ENCODE results near the gene PARD3. TPM values are rescaled to one million over a fixed set of nuclear protein-coding genes. Genes with fewer than 3 reads are reported as not detected.

The PARD3 gene
- total RNA-seq, 1 donor from 2014 or later = 20.6 TPM

DNA sequence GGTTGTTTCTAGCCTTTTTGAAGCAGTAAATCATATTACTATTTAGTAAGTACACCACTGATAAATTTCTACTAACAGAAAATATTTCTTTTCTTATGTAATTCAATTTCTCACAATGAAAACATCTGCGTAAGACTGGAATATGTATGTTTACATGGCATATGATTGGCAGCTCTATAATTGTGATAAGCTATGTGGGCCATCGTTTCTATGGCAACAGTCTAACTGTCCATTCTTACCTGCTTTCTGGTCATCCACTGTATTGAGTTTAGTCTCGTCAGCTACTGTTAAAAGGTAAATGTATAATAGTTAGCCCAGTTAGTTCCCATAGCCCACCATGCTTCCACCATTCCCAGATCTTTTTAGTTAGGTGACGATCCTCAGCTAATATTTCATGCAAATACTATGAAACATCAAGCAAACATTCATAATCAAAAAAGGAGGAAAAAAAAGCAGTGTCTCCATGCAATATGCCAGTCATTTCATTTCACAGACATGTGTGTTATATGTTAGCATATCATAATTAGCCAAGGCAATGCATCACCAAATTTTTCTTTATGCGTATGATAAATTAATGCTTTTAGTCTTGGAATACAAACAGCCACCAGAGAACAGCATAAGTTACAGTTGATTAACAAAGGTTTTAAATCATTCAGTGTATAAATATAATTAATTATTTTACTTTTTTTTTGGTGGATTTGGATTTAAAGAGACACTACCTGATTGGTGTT, 479.0 kb downstream of the PARD3 start:
- DNase-seq = no peak

DNA sequence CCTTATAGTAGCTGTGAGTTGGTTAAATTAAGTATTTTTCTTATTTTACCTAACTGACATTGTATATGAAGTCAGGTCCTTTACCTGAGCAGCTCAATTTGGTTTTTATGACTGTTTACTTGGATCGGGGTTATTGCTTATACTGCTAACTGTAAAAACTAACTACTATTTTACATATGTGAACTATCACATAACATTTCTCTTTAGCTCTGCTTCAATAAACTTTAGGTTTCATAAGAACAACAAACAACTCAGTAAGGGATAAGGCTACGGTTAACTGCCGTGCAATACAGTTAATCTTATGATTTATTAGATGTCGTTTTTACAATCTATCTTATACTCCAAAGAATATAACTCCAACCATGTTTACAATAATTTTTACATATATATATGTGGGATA, 480.2 kb downstream of the PARD3 start:
- DNase-seq = no peak

DNA sequence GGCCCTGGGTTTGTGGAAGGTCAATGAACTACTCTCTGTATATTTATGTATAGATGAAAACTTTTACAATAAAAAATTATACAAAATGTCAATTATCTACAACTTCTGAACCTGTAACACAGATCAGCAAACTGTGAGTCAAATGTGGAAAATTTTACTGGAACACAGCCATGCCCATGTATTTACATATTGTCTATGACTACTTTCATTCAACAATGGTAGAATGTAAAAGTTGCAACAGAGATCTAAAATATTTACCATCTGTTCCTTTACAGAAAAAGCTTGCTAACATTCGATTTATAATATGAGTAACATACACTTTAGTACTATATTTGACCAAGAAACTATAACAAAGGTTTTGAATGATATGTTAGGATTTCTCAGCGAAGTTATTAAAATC, 481.6 kb downstream of the PARD3 start:
- no peak for DNase-seq

DNA sequence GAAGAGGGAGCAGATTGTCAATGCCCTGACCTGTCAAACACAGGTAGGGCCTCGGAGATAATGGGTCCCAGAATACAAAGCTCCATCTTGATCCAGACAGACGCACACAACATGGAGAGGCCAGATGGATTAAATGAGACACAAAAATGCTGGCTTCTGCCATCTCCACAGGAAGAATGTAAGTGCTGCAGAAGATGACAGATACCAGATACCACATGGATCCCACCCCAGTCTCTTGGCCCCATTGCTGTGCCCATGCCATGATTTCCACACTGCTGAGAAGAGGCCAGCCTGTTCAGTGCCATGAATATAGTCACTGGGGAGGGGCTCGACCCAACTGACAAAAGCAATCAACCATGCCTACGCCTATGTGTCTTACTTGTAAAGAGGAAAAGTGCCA, 487.9 kb downstream of the PARD3 start:
- no peak for DNase-seq

DNA sequence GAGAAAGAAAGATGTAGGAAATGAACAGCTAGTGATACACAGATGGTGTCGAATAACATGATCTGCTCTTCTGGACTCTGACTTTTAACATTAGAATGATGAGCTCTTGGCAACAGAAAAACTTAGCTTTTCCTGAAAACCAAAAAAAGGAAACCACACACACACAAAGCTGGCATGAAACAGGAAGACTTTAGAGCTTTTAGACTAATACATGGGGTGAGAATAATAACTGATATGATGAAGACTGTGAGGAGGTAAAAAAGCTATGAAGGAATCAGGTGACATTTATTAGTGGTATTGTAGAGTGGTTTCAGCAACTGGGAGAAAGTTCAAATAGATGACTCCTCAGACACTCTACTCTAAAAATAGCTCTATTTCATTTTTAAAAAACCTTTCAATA, 491.9 kb downstream of the PARD3 start:
- DNase-seq = no peak

DNA sequence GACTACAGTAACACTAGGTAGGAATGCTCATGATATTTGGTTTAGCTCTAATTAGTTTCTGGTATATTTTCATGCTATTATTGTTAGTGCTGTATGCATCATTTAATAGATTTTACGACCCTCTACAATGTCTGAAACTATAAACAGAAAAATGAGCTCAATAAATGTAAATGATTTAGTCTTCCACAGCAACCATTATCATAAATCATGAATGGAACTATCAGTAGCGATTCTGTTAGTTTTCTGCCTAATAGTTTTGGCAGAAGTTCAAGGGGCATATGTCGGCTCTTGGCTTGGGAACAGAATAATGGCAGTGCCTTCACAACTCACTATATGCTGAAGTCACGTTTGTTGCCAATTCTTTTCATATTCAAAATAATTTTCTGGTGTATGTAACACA, 494.8 kb downstream of the PARD3 start:
- no peak for DNase-seq

DNA sequence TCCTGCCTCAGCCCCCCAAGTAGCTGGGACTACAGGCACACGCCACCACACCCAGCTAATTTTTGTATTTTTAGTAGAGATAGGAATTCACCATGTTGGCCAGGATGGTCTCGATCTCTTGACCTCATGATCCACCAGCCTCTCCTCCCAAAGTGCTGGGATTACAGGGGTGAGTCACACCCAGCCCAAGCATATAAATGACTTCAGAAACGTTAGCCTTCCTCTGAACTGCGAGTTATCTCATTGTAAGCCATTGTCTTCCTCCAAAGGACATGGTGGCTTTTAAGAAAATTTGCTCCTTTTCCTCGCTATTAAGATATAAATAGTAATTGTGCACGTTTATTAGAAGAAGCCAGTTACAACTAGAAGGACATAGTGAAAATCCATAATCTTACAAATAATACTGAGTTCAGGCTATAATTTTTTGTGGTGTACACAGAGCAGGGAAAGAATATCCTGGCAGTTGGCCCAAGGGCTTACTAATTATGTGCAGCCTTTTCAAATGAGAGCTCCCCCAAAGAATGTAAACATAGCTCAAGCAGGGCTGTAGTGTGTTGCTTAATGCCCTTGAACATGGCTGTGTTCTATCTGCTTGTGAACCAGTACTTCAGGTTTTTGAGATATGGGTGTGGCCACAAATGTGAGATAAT, 495.8 kb downstream of the PARD3 start:
- DNase-seq = no peak

DNA sequence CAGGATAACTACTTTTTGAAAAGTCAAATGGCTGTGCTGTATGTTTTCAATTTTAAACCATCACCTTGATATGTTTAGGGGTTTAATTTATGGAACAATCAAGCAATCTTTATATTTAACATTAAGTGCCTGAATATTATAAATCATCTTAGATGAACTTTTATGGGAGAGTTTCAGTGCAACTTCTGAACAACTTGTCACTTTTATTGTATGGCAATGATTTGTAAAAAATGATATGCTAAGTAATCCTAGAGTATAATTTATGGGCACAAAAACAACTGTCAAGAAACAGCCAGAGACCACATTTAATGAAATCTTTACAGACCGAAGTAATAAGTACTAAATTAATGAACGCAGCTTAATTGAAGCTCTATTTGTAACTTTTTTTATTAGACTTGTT, 498.9 kb downstream of the PARD3 start:
- no peak for DNase-seq

DNA sequence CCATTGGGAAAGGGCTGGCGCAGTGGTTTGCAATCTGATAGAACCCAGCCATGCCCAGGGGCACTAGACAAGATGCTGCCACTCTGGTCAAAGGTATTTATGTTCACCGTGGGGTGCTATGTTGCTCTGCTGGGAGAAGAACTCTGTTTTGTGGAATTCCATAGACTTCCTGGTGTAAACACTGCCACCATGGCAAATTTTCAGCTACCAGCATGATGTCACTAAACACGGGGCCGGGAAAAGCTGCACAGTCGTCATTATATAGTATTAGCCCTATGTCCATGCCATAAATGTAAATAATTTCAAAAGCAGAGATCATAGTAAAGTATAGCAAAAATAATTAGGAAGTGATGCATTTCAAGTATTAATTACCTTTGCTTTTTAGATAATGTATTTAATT, 500.6 kb downstream of the PARD3 start:
- DNase-seq = no peak

DNA sequence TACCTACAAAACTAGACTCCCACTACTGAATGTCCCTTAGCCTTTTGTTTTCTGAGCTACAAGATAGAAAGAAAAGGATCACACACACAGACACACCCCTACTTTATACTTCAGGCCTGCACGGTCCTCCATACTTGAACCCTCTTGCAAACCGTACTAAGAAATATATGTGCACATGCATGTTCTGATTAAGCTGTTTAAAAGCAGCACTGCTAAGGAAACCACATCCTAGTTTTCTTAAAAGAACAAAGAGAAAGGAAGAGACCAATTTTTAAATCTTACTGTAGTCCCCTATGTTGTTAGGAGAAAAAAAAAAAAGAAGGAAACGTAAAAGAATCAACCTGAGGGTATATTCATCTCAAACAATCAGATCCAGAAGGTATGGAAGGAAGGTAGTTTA, 501.2 kb downstream of the PARD3 start:
- no peak for DNase-seq

DNA sequence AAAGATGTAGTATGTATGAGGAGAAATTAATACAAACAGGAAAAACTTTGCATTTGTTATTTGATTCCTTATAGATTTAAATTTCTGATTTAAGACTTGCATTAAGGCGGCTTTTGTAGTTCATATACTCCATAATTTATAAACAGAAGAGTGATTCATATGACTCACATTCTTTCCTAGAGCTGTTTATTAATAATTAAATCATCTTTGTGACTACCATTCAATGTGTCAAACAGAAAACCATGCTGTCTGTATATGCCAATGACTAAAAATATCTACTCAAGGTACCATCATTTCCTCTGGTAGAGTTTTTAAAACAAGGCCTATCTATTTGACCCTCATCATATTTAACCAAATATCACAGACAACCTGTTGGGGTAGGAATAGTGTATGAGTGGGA, 501.7 kb downstream of the PARD3 start:
- DNase-seq = no peak

DNA sequence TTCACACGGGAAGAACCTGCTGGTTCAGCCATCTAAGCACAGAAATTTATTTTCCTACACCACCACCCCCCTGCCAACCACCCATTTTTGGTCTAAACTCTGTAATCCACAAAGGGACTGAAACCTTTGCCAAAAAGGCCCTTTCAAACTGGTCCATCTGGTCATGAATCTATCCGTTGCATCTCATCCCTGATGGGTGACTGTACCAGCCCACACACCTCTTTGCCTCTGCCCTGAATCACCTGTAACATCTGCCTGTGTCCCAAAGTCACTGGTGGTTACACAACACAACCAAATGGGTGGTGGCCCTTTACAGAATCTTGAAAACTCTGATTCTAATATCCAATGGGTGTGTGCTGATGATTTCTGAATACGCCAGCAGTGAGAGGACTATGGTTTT, 503.4 kb downstream of the PARD3 start:
- no peak for DNase-seq

DNA sequence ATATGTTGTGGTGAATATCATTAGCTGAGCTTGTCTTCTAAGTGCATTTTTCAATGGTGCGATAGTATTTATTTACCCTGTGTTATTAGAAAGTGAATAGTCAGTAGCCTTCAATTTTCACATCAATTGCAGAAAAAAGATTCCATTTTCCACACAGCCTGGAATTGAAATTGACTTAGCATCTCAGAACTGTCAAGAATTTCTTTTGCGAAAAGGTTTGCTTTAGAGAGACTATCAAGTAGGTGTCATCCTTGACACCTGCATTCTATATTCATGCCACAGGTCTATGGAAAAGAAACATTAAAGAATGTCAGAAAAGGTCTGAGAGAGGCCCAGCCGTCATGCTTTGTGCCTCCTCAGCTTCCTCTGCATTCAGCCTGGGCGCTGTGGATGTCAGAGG, 504.9 kb downstream of the PARD3 start:
- no peak for DNase-seq

DNA sequence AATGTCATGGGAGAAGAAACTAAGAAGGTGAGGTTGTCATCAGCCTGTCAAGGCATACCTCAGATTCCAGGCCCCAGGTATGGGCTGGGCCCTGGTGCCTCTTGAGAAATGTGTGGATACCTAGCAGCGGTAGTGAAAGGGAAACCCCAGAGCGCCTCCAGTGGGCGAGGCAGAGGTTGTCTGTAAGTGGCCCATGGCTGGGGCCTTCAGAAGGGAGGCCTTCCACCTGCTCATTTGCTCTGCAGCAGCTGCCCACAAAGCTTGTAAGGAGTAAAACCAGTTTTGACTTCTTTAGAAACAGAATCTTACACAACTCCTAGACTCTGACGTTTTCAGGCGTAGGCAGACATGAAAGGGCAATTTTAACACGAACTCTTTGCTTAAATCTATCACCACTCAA, 509.9 kb downstream of the PARD3 start:
- DNase-seq = no peak

DNA sequence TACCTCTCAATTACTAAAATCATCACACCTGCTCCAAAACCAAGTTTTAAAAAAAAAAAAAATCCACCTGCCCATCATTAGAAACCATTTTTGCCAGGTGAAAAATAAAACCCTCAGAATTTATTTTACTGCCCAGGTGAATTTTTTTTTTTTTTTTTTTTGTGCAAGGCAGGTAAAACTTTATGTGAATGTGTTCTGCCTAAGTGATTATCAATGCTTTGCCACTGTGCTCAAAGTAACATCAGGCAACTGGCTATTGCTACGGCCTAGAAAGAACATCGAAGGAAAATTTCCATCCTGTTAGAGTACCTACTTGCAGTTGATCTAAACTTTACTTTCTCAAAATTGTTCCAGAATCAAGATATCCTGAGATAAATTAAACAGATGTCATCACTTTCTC, 512.1 kb downstream of the PARD3 start:
- no peak for DNase-seq

DNA sequence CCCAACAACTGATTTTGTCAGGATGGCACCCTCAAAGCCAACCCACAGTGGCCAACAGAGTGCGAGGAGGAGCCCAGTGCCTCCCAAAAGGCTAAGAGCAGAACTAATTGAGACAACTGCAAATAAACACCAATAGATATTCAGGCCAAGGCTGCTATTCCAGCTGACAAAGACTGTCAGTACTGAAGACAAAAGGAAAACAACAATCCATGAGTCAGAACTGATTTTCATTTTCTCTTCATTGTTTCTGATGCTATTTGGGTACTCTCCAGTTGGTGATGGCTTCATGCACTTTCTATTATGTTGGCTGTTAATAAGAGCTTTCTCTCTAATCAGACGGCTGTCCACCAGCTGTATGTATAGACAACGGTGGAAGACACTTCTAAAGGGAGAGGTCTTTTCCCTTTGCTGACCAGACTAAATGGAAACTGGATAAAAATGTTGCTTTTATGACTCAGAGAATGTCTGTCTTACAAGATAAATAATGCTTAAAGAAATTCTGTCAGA, 515.9 kb downstream of the PARD3 start:
- DNase-seq = no peak

DNA sequence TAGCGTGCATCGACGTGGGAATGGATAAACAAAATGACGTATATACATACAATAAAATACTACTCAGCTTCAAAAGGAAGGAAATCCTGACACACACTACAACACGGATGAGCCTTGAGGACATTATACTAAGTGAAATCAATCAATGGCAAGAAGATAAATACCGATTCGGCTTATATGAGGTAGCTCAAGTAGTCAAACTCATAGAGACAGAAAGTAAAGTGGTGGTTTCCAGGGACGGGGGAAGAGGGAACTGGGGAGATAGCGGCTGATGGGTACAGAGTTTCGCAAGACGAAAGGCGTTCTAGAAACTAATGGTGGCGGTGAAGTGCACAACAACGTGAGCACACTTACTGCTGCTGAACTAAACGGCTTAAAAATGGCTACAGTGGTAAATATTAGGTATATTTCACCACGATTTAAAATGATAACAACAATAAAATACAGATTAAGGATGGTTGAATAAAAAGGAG, 516.7 kb downstream of the PARD3 start:
- DNase-seq = no peak

DNA sequence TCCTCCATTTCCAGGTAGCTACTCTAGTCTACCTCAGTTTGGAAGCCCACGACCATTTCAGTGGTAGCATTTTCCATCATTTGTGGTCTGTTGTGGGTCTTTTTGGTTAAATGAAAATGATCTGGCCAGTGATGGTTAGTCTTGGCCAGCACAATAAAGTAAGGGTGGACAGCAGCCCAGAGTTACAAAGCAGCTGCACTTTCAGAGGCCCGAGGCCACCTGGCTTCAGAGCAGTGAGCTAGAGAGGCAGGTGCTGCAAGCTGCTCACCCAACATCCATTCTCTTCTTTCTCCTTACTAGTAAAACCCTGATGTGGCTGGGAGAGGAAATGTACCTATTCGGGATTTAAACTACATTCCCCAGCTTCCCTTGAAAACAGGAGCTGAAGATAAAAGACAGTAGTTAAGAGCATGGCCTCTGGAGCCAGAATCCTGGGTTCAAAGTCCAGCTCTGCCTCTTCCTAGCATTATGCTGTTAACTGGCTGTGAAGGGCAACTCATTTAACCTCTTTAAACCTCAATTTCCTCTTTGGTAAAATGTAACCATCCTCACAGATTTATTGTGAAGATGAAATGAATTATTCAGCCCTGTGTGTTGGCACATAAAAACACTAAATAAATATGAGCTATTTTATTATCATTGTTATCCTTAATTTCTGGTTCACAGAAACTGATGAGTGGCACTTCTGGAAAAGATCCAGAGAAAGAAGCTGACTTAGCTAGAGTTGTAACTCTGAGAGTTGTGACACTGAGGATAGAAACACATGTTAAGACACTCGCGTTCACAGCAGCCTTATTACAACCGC, 517.4 kb downstream of the PARD3 start:
- DNase-seq = no peak

DNA sequence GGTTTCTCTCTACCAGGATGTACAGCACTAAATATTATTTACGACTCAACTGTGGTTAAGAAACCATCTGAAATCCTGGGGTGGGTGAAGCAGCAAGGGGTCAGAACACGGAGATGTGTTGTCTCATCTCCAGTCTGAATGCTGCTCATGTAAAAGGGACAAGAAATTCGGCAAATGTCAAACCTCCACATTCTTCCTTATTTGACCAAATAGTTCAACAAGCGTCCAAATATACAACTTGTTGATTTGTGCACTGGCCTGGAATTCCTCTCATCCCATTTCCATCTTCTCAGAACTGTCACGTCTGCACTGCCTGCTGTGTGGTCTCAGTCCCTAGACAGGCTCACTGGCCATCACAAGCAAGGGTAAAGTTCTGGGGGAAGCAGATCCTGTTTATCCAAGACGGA, 520.0 kb downstream of the PARD3 start:
- no peak for DNase-seq

DNA sequence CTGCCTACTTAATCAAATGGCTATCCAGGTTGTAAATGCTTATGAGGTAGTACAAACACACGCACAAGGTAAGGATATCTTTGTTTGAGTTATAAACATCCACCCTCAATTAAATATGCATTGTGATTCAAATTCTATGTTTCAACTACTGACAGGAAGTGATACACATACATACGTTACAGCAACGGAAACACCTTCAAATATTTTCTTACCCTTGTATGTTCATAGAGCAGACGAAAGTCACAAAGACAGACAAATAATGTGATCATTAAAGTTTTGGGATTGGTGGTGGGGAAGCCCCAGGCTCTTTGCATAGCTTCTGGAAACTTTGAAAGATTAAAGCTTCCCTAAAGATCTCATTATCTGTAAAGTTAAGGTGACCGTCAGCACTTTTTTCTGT, 521.0 kb downstream of the PARD3 start:
- no peak for DNase-seq

DNA sequence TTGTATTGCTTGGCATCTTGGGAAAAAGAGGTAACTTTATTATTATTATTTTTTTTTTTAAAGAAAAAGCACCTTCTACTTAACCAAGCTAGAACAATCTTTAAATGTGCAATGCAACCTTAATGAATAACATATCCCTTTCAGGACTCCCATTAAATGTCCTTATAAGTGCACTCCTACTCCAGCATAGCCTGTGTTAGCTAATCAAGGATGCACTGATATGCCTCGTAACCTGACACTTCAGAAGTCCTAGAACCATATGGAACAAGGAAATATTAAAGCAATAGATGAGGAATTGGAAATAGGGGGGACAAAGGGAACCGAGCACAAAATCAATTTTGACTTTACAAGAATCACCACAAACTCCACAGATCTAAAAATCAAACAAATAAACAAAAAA, 522.4 kb downstream of the PARD3 start:
- DNase-seq = no peak

DNA sequence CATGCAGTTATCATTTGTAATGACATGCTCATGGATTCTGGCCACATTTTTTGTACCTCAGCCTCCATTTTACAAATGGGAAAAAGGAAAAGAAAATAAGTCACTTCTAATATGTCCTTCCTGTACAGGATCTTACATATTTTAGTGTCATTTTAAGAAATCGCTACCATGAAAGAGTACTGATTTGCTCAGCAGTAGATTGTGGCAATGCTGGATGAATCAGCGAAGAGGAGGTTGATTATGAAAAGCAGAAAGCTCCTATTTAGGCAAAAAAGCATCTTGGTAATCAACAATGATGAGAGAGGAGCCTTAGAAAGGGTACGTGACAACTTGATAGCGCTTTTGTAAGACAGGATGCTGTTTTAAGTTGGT, 522.9 kb downstream of the PARD3 start:
- DNase-seq = no peak

DNA sequence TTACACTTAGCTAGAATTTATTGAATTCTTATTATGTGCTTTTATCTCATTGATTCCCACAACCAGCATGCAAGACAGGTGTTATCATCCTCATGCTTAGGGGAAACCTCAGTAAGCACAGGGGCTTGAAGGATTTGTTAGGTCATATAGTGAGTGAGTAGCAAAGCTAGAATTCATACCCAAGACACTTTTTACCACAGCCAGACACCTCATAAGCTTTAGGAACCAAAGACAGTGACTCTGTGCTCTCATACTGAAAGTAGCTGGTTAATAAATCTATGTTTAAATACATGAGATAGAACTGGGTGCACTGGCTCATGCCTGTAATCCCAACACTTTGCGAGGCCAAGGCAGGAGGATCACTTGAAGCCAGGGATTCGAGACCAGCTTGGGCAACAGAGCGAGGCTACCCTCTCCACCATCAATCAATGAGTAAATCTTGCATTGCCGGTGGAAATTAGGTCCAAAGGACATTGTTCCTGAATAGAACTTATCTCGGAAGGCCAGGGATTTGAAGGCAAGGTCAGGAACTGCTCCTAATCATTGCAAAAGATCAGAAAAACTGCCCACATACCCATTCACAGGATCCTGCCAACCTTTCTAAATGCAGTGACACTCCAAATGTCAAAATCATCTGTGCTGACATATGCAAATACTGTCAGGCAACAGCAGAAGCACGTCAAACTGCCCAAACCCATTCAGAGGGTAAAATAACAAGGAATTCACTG, 523.5 kb downstream of the PARD3 start:
- DNase-seq = no peak

Data from occipital lobe (tissue), 2 donors.